GM19023 (cell line): ENCODE data around the gene PRSS1.

ENCODE experiments used
- ATAC-seq: cut with Tn5 transposase; IDR thresholded peaks from one replicate; pipeline ENCODE4 v1.9.1; 2021; ENCODE audit warnings: mild to moderate bottlenecking, moderate library complexity; ENCODE audit not compliant: unreplicated experiment

PRSS1 gene

DNA sequence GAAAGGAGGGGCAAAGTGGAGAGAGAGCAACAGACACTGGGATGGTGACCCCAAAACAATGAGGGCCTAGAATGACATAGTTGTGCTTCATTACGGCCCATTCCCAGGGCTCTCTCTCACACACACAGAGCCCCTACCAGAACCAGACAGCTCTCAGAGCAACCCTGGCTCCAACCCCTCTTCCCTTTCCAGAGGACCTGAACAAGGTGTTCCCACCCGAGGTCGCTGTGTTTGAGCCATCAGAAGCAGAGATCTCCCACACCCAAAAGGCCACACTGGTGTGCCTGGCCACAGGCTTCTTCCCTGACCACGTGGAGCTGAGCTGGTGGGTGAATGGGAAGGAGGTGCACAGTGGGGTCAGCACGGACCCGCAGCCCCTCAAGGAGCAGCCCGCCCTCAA lies 42.2 kb downstream of the PRSS1 start:
- ATAC-seq = no peak

DNA sequence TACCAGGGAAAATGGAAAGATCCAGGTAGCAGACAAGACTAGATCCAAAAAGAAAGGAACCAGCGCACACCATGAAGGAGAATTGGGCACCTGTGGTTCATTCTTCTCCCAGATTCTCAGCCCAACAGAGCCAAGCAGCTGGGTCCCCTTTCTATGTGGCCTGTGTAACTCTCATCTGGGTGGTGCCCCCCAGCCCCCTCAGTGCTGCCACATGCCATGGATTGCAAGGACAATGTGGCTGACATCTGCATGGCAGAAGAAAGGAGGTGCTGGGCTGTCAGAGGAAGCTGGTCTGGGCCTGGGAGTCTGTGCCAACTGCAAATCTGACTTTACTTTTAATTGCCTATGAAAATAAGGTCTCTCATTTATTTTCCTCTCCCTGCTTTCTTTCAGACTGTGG lies 42.9 kb downstream of the PRSS1 start:
- ATAC-seq = no peak

DNA sequence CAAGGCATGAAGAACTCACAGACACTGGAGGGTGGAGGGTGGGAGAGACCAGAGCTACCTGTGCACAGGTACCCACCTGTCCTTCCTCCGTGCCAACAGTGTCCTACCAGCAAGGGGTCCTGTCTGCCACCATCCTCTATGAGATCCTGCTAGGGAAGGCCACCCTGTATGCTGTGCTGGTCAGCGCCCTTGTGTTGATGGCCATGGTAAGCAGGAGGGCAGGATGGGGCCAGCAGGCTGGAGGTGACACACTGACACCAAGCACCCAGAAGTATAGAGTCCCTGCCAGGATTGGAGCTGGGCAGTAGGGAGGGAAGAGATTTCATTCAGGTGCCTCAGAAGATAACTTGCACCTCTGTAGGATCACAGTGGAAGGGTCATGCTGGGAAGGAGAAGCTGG lies 43.3 kb downstream of the PRSS1 start:
- ATAC-seq = no peak

DNA sequence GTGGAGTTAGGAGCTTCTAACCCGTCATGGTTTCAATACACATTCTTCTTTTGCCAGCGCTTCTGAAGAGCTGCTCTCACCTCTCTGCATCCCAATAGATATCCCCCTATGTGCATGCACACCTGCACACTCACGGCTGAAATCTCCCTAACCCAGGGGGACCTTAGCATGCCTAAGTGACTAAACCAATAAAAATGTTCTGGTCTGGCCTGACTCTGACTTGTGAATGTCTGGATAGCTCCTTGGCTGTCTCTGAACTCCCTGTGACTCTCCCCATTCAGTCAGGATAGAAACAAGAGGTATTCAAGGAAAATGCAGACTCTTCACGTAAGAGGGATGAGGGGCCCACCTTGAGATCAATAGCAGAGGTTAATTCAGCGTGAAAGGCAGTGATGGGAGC lies 43.9 kb downstream of the PRSS1 start:
- ATAC-seq = no peak

DNA sequence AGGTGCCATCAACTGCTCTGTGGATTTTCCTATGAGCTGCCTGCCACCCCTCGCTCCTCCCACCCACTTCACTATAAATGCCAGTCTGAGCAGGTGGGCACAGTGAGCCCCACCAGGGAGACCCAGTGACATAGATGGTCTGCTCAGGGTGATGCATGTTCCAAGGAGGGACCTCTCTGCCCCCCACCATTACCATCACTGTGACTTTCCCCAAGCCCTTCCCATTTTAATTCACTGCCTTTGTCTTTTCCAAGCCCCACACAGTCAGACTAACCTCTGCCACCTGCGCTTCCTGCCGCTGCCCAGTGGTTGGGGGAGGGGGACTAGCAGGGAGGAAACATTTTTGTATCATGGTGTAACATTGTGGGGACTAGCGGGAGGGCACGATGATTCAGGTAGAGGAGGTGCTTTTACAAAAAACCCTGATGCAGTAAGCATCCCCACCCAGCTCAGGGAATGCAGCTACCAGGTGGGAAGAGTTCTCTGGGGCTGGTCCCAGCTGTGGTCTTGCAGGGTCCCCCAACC lies 46.1 kb downstream of the PRSS1 start:
- ATAC-seq = no peak

DNA sequence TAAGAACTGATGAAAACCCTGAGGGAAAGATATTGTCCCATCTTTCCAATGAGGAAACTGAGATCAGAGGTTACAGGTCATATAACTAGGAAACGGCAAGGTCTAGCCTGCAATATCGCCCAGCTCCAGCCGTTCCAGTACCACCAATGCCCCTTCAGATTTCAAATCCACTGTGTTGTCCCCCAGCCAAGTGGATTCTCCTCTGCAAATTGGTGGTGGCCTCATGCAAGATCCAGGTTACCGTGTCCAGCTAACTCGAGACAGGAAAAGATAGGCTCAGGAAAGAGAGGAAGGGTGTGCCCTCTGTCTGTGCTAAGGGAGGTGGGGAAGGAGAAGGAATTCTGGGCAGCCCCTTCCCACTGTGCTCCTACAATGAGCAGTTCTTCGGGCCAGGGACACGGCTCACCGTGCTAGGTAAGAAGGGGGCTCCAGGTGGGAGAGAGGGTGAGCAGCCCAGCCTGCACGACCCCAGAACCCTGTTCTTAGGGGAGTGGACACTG lies 46.8 kb downstream of the PRSS1 start:
- no peak for ATAC-seq

DNA sequence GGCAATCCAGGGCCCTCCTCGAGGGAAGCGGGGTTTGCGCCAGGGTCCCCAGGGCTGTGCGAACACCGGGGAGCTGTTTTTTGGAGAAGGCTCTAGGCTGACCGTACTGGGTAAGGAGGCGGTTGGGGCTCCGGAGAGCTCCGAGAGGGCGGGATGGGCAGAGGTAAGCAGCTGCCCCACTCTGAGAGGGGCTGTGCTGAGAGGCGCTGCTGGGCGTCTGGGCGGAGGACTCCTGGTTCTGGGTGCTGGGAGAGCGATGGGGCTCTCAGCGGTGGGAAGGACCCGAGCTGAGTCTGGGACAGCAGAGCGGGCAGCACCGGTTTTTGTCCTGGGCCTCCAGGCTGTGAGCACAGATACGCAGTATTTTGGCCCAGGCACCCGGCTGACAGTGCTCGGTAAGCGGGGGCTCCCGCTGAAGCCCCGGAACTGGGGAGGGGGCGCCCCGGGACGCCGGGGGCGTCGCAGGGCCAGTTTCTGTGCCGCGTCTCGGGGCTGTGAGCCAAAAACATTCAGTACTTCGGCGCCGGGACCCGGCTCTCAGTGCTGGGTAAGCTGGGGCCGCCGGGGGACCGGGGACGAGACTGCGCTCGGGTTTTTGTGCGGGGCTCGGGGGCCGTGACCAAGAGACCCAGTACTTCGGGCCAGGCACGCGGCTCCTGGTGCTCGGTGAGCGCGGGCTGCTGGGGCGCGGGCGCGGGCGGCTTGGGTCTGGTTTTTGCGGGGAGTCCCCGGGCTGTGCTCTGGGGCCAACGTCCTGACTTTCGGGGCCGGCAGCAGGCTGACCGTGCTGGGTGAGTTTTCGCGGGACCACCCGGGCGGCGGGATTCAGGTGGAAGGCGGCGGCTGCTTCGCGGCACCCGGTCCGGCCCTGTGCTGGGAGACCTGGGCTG lies 47.5 kb downstream of the PRSS1 start:
- ATAC-seq = peak; percentile 41

DNA sequence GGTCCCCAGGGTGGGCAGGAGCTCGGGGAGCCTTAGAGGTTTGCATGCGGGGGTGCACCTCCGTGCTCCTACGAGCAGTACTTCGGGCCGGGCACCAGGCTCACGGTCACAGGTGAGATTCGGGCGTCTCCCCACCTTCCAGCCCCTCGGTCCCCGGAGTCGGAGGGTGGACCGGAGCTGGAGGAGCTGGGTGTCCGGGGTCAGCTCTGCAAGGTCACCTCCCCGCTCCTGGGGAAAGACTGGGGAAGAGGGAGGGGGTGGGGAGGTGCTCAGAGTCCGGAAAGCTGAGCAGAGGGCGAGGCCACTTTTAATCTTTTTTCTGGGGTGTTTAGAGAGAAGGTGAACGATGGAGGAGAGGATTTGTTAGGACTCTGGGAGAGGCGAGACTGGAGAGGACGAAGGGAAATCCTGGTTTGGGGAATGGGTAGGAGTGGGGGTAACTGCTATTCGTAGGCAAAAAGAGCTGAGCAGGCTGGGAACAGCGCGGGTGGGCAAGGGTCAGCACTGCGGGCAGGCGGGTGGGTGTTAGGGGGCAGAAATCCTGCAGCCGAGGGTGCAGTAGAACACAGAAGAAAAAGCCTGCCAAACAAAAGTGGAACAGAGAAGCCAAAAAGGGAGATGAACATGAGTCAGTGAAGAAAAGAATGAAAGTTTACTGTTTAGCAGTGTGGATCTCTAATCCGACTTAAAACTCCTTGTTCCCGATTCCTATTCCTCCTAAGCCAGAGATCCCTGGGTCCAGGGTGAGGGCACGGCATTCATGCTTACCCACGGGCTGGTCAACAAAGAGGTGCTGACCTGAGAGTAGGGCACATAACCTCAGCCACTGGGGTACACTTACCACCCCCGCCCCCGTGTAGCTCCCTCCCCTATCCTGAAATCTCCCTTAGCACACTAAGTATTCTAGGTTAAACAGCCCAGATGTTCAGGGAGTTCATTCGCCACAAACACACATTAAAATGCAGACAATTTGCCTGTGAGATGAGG lies 48.4 kb downstream of the PRSS1 start:
- ATAC-seq = peak; percentile 44

DNA sequence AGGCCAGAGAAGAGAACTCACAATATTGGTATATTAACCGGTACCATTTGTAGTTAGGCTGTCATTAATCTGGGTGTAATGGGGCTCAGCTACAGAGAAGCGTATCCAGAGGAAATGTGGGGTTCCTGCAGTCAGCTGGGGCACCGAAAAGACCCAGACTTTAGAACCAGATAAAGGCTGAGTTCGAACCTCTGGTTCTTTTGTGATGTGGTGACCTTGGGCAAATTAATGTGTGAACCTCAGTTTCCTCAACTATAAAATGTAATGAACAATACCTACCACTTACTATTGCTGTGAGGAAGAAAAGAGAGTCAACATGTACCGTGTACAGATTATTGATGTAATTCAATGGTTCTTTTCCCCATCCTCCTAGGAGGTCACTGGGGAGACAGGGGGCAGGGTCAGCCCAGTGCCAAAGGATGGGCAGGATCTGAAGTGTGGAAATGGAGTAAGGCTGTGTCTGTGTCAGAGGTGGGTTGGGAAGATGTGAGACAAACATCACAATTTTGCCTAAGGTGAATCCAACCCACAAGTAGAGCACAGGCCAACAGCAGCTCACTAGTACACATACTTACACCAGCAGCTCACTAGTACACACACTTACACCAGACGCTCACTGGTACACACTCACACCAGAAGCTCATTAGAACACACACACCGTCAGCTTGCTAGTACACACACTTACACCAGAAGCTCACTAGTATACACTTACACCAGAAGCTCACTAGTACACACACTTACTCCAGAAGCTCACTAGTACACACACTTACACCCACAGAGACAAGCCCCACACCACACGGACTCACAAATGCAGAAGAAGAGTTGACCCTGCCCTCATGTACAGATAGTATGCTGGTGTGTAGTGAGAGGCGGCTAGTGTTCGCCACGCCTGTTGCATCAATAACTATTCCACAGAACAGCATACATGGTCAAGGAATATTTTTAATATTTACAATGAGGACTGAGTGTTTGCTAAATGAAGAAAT lies 49.5 kb downstream of the PRSS1 start:
- ATAC-seq = no peak

DNA sequence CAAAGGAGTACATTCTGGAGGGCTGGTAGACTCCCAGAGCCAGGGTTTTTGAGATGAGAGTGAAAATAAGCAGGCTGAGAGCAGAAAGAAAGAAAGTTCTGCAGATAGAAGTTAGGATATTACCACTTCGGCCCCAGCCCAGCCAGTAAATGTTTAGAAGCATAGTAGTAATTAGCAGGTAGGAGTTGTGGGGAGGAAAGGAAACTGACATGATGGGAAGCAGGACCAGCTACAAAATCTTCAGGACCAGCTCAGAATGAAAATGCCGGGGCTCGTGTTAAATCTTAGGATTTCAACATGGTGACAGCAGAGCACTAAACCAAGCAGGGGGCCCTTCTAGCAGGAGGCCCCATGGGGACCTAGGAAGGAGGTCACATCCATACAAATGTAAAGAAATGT lies 50.2 kb downstream of the PRSS1 start:
- ATAC-seq = no peak

DNA sequence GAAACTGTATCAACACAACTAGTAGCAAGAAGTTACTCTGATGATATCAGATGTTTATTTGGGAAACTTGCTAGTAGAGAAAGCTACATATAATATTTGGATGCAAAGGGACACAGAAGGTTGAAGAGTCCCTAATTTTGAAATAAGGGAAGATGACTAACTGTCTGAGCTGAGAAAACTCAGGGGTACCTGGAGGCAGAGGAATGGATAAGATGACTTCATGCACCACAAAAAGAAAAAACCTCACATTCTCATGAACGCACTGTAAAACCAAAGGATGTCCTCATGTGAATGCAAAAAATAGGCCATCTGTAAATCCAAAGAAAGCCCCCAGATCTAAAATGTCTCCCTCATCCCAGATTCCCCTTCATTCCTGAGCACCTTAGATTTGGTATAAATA lies 50.8 kb downstream of the PRSS1 start:
- ATAC-seq = no peak

DNA sequence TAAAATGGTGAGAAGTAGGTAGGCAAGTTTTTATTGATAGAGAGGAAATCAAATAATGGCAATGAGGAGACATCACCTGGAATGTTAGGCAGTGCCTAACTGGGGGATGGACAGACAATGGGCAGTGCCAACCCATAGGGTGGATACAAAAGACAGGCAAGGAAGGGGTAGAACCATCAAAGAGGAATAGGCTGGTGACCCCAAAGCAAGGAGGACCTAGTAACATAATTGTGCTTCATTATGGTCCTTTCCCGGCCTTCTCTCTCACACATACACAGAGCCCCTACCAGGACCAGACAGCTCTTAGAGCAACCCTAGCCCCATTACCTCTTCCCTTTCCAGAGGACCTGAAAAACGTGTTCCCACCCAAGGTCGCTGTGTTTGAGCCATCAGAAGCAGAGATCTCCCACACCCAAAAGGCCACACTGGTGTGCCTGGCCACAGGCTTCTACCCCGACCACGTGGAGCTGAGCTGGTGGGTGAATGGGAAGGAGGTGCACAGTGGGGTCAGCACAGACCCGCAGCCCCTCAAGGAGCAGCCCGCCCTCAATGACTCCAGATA lies 51.5 kb downstream of the PRSS1 start:
- no peak for ATAC-seq

DNA sequence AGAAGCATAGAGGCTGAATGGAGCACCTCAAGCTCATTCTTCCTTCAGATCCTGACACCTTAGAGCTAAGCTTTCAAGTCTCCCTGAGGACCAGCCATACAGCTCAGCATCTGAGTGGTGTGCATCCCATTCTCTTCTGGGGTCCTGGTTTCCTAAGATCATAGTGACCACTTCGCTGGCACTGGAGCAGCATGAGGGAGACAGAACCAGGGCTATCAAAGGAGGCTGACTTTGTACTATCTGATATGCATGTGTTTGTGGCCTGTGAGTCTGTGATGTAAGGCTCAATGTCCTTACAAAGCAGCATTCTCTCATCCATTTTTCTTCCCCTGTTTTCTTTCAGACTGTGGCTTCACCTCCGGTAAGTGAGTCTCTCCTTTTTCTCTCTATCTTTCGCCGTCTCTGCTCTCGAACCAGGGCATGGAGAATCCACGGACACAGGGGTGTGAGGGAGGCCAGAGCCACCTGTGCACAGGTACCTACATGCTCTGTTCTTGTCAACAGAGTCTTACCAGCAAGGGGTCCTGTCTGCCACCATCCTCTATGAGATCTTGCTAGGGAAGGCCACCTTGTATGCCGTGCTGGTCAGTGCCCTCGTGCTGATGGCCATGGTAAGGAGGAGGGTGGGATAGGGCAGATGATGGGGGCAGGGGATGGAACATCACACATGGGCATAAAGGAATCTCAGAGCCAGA lies 52.5 kb downstream of the PRSS1 start:
- ATAC-seq = no peak

DNA sequence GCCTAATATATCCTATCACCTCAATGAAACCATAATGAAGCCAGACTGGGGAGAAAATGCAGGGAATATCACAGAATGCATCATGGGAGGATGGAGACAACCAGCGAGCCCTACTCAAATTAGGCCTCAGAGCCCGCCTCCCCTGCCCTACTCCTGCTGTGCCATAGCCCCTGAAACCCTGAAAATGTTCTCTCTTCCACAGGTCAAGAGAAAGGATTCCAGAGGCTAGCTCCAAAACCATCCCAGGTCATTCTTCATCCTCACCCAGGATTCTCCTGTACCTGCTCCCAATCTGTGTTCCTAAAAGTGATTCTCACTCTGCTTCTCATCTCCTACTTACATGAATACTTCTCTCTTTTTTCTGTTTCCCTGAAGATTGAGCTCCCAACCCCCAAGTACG lies 53.0 kb downstream of the PRSS1 start:
- ATAC-seq = no peak
